GM18526 (cell line): ENCODE measurements around the gene DENND4A.

Experiments used
- POLR2A ChIP-seq: IDR thresholded peaks from 3 replicates; pipeline ENCODE4 v1.6.1; 2011; ENCODE audit not compliant: insufficient read length; ENCODE audit errors: extremely low read depth

Gene DENND4A

GRCh38 chr15:65792138-65792987 lies at the start of gene DENND4A:
Gene DENND4A, minus strand, starts transcription at chr15:65792293. Its CDS starts 35,843 bp downstream, at chr15:65756450.
- TF ChIP-seq POLR2A = peak; percentile 51

GRCh38 chr15:65841121-65841930 lies 49.2 kb upstream of the DENND4A start:
- TF ChIP-seq POLR2A = no peak

GRCh38 chr15:65839985-65840384 lies 47.9 kb upstream of the DENND4A start:
- no peak for TF ChIP-seq POLR2A

- no peak for TF ChIP-seq POLR2A
Observed at GRCh38 chr15:65839354-65839901, 47.3 kb upstream of the DENND4A start.

GRCh38 chr15:65837301-65838294 lies 45.5 kb upstream of the DENND4A start:
- TF ChIP-seq POLR2A = no peak

- no peak for TF ChIP-seq POLR2A
Observed at GRCh38 chr15:65836665-65837064, 44.6 kb upstream of the DENND4A start.

- no peak for TF ChIP-seq POLR2A
Observed at GRCh38 chr15:65835447-65835846, 43.4 kb upstream of the DENND4A start.

- TF ChIP-seq POLR2A = no peak
Observed at GRCh38 chr15:65834603-65835282, 42.6 kb upstream of the DENND4A start.

- TF ChIP-seq POLR2A = no peak
Observed at GRCh38 chr15:65833501-65834205, 41.6 kb upstream of the DENND4A start.

- TF ChIP-seq POLR2A = peak; percentile 26
Observed at GRCh38 chr15:65832549-65833364, 40.7 kb upstream of the DENND4A start.

- TF ChIP-seq POLR2A = no peak
Observed at GRCh38 chr15:65829130-65829764, 37.2 kb upstream of the DENND4A start.

GRCh38 chr15:65828585-65828984 lies 36.5 kb upstream of the DENND4A start:
- no peak for TF ChIP-seq POLR2A

GRCh38 chr15:65827065-65827464 lies 35.0 kb upstream of the DENND4A start:
- TF ChIP-seq POLR2A = no peak
